Coronary artery (tissue), 2 donors: ENCODE results near the gene GALNT18.

Experiments
- DNase-seq: peaks from one replicate; pipeline ENCODE4 v3.0.0-alpha.2; 2017; ENCODE audit warnings: low spot score
- H3K27ac ChIP-seq, 2 donors: fragments of 200-600 bp; sonication (generic); one replicate each; pipeline ENCODE4 v1.5.1; 2016 to 2019
- H3K4me3 ChIP-seq: fragments of 200-600 bp; sonication (generic); 2 replicates; pipeline ENCODE4 v1.5.1; 2016; ENCODE audit warnings: mild to moderate bottlenecking, moderate library complexity
- TF ChIP-seq, protein P1 (sequence below): fragments of 200-600 bp; sonication (generic); IDR thresholded peaks from one replicate; pipeline ENCODE4 v1.5.1; 2019; ENCODE audit warnings: antibody characterized with exemption

Gene GALNT18

DNA sequence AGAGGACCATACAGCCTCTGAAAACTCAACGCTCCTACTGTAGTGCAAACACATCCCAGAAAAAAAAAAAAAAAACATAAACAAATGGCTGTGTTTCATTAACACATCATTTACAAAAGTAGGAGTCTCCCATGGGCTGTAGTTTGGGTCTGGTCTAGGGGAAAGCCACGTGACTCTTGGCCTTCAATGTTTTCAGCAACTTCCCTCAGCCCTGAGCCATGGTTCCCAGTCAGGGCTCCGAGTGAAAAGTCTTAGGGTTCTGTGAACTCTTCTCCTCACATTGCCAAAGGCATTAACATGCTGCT lies 327.3 kb downstream of the GALNT18 start:
- no peak for DNase-seq
- no peak overlapping the region for H3K27ac ChIP-seq
- TF ChIP-seq, protein P1, sequence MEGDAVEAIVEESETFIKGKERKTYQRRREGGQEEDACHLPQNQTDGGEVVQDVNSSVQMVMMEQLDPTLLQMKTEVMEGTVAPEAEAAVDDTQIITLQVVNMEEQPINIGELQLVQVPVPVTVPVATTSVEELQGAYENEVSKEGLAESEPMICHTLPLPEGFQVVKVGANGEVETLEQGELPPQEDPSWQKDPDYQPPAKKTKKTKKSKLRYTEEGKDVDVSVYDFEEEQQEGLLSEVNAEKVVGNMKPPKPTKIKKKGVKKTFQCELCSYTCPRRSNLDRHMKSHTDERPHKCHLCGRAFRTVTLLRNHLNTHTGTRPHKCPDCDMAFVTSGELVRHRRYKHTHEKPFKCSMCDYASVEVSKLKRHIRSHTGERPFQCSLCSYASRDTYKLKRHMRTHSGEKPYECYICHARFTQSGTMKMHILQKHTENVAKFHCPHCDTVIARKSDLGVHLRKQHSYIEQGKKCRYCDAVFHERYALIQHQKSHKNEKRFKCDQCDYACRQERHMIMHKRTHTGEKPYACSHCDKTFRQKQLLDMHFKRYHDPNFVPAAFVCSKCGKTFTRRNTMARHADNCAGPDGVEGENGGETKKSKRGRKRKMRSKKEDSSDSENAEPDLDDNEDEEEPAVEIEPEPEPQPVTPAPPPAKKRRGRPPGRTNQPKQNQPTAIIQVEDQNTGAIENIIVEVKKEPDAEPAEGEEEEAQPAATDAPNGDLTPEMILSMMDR: no peak
- no peak overlapping the region for H3K4me3 ChIP-seq

DNA sequence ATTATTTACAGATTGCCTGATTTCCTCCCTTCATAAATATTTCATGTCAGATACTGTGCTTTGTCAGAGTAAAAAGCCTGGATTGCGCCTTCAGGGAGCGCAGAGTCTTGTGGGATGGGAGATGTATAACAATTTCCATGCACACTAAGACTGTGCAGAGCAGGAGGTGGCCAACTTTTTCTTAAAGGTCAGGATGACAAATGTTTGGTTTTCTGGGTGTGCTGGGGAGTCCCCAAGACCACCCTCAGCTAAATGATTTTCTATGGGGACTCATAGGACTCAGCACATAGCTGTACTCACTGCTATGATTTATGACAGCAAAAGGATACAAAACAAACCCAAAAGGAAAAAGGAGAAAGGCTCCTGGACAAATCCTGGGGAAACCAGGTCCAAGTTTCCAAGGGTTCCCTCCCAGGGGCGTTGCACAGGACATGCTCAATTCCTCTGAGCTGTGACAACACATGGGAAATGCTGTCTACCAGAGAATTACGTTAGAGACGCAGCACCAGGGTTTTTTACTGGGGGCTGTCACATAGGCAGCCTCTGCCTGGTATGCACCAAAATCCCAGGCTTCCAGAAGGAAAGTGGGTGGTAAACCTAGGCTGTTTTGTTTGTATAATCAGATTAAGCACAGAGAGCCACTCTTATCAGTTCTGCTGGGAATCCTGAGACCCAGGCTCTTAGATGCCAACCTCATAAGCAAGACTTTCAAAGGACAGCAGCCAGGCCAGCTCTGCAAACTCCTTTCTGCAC lies 327.8 kb downstream of the GALNT18 start:
- no peak overlapping the region for H3K4me3 ChIP-seq
- DNase-seq: no peak
- TF ChIP-seq, protein P1: no peak
- H3K27ac ChIP-seq: no peak overlapping the region

DNA sequence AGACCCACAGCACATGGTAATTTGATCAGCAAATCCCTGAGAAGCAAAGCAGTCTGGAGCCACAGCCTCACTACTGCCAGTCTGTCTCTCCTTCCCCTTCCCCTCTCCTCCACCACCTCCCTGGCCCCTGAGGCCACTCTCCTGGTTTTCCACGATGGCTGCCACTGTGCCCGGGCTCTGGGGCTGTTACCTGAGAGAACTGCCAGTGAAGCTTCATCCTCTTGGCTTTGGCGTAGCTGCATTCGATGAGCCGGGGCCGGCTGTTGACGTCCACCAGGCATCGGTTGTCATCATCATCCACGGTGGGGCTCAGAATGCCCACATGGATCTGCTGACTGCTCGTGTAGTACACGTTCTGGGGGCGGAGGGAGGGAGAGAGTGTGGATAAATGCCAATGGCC lies 329.0 kb downstream of the GALNT18 start:
- no peak for DNase-seq
- TF ChIP-seq, protein P1: no peak
- no peak overlapping the region for H3K27ac ChIP-seq
- H3K4me3 ChIP-seq: no peak overlapping the region

DNA sequence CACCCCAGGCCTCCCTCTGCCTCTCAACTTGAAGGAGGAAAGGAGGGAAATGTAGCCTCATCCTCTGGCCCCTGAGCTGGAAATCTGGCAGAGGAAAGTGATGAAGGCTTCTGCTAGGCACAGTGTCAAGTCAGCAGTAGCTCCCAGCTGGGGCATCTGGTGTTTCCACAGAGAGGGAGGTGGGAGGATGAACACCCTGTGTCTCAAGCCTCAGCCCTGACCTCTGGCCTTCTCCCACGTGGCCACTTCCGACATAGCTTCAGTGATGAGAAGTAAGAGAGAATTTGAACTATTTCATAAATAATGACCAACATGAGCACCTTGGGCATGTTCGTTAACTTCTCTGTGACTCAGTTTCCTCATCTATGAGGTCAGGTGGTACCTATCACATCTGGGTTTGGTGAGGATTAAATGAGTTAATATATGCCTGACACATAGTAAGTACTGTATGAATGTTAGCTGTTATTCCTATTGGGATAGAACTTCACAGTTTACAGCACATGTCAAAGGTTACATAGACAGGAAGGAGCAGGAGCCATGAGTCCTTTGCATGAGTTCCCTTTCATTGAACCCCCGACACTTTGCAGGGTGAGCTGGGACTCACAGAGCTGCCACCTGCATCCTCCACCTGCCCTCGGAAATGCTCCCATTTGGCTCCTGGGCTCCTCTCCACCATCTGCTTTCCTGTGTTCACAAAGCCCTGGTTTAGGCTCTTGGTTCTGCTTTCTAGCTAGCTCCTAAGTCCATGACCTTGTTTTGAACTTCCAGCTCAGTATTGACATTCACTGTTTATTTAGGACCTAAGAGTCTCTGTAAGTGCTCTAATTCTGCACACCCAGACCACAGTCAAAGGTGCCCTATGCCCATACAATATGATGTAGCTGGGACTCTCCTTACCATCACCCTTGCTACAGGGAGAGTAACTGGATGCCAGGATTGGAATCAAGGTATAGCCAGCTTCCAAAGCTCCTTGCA lies 330.5 kb downstream of the GALNT18 start:
- Histone ChIP-seq H3K4me3 (no peak overlapping the region), H3K27ac (no peak overlapping the region)
- DNase-seq: no peak
- TF ChIP-seq, protein P1: no peak

DNA sequence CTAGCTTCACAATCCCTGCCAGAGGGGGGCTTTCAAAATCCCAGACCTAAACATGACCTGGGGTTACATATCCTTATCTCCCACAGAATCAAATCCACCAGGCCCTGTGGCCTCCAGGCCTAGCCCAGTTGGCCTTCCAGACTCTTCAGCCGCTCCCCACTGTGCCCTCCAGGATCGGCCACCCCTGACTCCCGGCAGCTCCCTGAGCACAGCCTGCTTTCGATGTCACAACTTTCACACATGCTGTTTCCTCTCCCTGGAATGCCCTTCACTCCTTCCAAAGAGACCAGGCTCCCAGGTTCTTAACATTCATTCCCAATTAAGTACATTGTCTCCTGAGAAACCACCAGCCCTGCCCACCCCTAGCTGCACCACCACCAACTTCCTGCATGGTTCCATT lies 331.5 kb downstream of the GALNT18 start:
- TF ChIP-seq, protein P1: no peak
- Histone ChIP-seq H3K4me3 (no peak overlapping the region), H3K27ac (no peak overlapping the region)
- DNase-seq: no peak

DNA sequence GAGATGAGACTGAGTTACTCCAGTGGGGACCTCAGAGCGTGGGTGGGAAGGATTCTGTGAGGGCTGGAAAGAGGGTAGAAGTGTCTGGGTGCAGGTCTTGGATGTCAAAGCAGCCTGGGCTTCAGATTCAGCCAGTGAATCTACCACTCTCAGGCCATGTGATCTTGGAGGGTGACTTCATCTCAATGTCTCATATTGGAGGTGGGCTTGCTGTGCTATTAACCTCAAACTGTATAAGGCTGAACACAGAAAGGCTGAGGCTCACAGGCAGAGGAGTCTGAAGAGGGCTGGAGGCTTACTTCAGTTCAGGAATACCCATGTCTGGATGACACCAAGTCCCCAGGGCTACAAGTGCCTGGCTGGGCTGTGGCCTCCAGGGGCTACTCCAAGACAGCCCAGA lies 332.1 kb downstream of the GALNT18 start:
- Histone ChIP-seq H3K27ac (no peak overlapping the region), H3K4me3 (no peak overlapping the region)
- DNase-seq: no peak
- TF ChIP-seq, protein P1: no peak
